Mucosa of descending colon (tissue), 3 donors: ENCODE results near the gene GPD1L. TPM values are rescaled to one million over a fixed set of nuclear protein-coding genes. Genes with fewer than 3 reads are reported as not detected.

Source experiments
- ATAC-seq: fragments of 200-7000 bp; cut with Tn5 transposase; one replicate; pipeline ENCODE4 v1.9.1; 2020; ENCODE audit warnings: mild to moderate bottlenecking, moderate library complexity
- DNase-seq, 3 donors: peaks; one replicate each; pipeline ENCODE4 v3.0.0-alpha.2; 2020
- H3K36me3 ChIP-seq: fragments of 200-600 bp; one replicate; pipeline ENCODE4 v1.8.0; 2021; ENCODE audit warnings: low read depth, mild to moderate bottlenecking
- H3K4me1 ChIP-seq: fragments of 200-600 bp; one replicate; pipeline ENCODE4 v1.8.0; 2021; ENCODE audit warnings: low read depth, mild to moderate bottlenecking
- H3K4me3 ChIP-seq: fragments of 200-600 bp; one replicate; pipeline ENCODE4 v1.8.0; 2021; ENCODE audit warnings: mild to moderate bottlenecking
- H3K9me3 ChIP-seq: fragments of 200-600 bp; one replicate; pipeline ENCODE4 v1.8.0; 2021; ENCODE audit warnings: mild to moderate bottlenecking
- intact Hi-C, 2 donors: fragments of 100-400 bp; cut with DNase I in 1 of 2; cut with micrococcal nuclease in 1 of 2; formaldehyde crosslinking; loops; one replicate each; pipeline versions ENCODE4 v1.11.0 to v1.11.1; 2022; cut with DNase I, micrococcal nuclease
- total RNA-seq, 3 donors: library from RNA; stranded (reverse); fragmentation: NEBNext Ultra II Directional in 2 of 3; extraction: Animal tissue kit (Norgen Biotek cat#: 25700) in 2 of 3; gene quantifications; one replicate each; pipeline versions ENCODE4 v1.2.1 to v1.2.4, GENCODE V29; 2021 to 2023
- TF ChIP-seq, protein P1 (sequence below): fragments of 200-600 bp; IDR thresholded peaks from one replicate; pipeline ENCODE4 v1.8.0; 2022; ENCODE audit warnings: antibody characterized with exemption, mild to moderate bottlenecking
- donor health status: DM: no; HTN: no; CAD: no; lungs with moderate emphysema.
- donor health status: DM: no; HTN: no; CAD: no.
- donor health status: DM: no; HTN: yes; CAD: no.

Gene GPD1L
- total RNA-seq, 3 donors from 2014 or later, result 57.6 to 122 (median 72.1) TPM

GRCh38 chr3:32216172-32216783 is 109.9 kb downstream of the GPD1L start:
- Histone ChIP-seq H3K36me3 (no peaks in the 10 kb centered on the region), H3K9me3 (no peaks in the 10 kb centered on the region)
- peak in 2 of 3 donors; percentile 54 to 61 for DNase-seq

GRCh38 chr3:32217339-32217738 is 110.9 kb downstream of the GPD1L start:
- ATAC-seq (no peak), DNase-seq (no peak)
- no peaks in the 10 kb centered on the region for H3K9me3 ChIP-seq
- H3K36me3 ChIP-seq, result no peaks in the 10 kb centered on the region
- intact Hi-C loops, result no loop called here
- peaks cover 4% of the 10 kb centered on the region for H3K4me1 ChIP-seq
- no peak overlapping the region for H3K4me3 ChIP-seq
- TF ChIP-seq, protein P1, sequence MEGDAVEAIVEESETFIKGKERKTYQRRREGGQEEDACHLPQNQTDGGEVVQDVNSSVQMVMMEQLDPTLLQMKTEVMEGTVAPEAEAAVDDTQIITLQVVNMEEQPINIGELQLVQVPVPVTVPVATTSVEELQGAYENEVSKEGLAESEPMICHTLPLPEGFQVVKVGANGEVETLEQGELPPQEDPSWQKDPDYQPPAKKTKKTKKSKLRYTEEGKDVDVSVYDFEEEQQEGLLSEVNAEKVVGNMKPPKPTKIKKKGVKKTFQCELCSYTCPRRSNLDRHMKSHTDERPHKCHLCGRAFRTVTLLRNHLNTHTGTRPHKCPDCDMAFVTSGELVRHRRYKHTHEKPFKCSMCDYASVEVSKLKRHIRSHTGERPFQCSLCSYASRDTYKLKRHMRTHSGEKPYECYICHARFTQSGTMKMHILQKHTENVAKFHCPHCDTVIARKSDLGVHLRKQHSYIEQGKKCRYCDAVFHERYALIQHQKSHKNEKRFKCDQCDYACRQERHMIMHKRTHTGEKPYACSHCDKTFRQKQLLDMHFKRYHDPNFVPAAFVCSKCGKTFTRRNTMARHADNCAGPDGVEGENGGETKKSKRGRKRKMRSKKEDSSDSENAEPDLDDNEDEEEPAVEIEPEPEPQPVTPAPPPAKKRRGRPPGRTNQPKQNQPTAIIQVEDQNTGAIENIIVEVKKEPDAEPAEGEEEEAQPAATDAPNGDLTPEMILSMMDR, result no peak

More at GRCh38 chr3:32216172-32216783, 109.9 kb downstream of the GPD1L start:
- TF ChIP-seq, protein P1, result no peak
- peak; percentile 97 for ATAC-seq
- Histone ChIP-seq H3K4me1 (peaks cover 4% of the 10 kb centered on the region), H3K4me3 (no peak overlapping the region)
- intact Hi-C loops, result no loop called here

Other genes starting within 250 kb of the GPD1L start
- gene OSBPL10, start 125.4 kb upstream of the GPD1L start, total RNA-seq, result 10 to 100 TPM; 15.7 to 23.9 (median 16.6) TPM
- gene ZNF860, start 124.9 kb upstream of the GPD1L start, total RNA-seq, result 1 to 10 TPM in 1 of 3 donors, under 1 TPM in 2; 0.63 to 1.0 (median 0.70) TPM
- gene CMTM8, start 132.1 kb downstream of the GPD1L start, total RNA-seq, result 10 to 100 TPM in 1 of 3 donors, 1 to 10 TPM in 2; 3.5 to 10.5 (median 8.4) TPM